ENCODE measurements around the gene HHATL. TPM values are rescaled to one million over a fixed set of nuclear protein-coding genes. Genes with fewer than 3 reads are reported as not detected.

The HHATL gene
- total and polyA plus RNA-seq, 2 of the 8 experiments (the other 6 are each of a cell fraction or from before 2014, with no cell fraction given): 0.18 TPM; not detected in 1

DNA sequence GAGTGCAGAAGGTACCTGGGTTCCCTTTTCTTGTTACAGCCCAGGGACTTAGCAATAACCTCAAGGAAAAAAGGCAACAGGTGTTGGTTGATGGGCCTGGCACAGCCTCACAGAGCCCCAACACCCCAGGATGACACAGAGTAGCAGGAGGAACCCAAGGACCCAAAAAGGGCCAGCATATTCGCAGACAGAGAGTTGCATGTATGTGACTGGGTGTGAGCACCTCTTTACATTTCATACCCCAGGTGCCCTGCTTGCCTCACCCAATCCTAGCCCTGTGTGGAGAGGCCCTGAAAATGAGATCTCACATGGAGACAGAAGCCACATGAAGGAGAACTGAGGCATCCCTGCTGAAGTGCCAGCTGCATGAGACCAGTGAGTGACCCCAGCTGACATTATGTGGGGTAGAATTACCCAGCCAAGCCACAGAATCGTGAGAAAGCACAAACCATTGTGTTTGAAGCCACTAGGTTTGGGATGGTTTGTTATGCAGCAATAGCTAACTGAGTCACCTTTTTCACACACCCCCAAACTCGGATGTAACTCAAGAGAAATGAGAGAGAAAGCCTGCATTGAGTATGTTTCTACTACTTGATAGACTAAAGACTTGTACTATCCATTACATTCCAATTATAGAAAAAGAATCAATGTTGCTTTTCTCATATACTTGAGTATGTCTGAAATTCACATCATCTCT, 26.2 kb upstream of the HHATL start (continued):
- TF ChIP-seq RXRA (IDR thresholded peaks at IDR 0.05; ENCODE audit: insufficient read depth, low read depth, low read length) (no peak), CBX5 (IDR thresholded peaks at IDR 0.05; ENCODE audit: low read depth, low read length) (no peak), RFX5 (IDR thresholded peaks at IDR 0.05; ENCODE audit: borderline replicate concordance, low read depth, low read length) (no peak), BACH1 (IDR thresholded peaks at IDR 0.05; ENCODE audit: low read length) (no peak), SIX5 (IDR thresholded peaks at IDR 0.05; ENCODE audit: low read depth, low read length) (no peak), POLR2AphosphoS5 (IDR thresholded peaks at IDR 0.05; ENCODE audit: low read depth, low read length) (no peak), RNF2 (IDR thresholded peaks at IDR 0.05; ENCODE audit: borderline replicate concordance, low read depth, low read length, missing control alignments, poor library complexity, severe bottlenecking) (no peak), PHF8 (conservative IDR thresholded peaks at IDR 0.05; ENCODE audit: low read depth, low read length) (no peak), ZNF274 (IDR thresholded peaks at IDR 0.05; ENCODE audit: borderline replicate concordance, extremely low read depth, low read length) (no peak)
